ENCODE measurements around the gene TMEM69. TPM values are rescaled to one million over a fixed set of nuclear protein-coding genes. Genes with fewer than 3 reads are reported as not detected.
"Not testable (repeated sequence)": the region's sequence is repeated elsewhere in the genome, so short reads cannot be mapped to it uniquely, and the experiment has no call there.

The TMEM69 gene
- total and polyA plus RNA-seq, 10 of the 15 experiments (the other 5 are each of a cell fraction or from before 2014, with no cell fraction given): 44.6 to 162 (median 88.8) TPM

- DNase-seq (ENCODE audit: low read depth, low spot score); H2AFZ ChIP-seq (ENCODE audit: control insufficient read depth, low read depth, low read length); H3K4me3 ChIP-seq; BruUV-seq (replicated peaks); H4K20me1 ChIP-seq (ENCODE audit: control insufficient read depth, insufficient read depth); H3K27ac ChIP-seq (ENCODE audit: control insufficient read depth, insufficient read depth); POLR2A ChIA-PET; in situ Hi-C loops (cut with MboI); H3K4me2 ChIP-seq (ENCODE audit: control insufficient read depth, insufficient read depth); H3K4me1 ChIP-seq (ENCODE audit: control insufficient read depth, insufficient read depth, low read length); intact Hi-C loops (cut with micrococcal nuclease; ENCODE audit: unreplicated experiment); FAIRE-seq; SMC1A ChIA-PET (ENCODE audit: uncharacterized antibody, unreplicated experiment); RAD21 ChIA-PET (ENCODE audit: unreplicated experiment); H3K79me2 ChIP-seq (ENCODE audit: control insufficient read depth, insufficient read depth, low read length); H3K9ac ChIP-seq (ENCODE audit: control insufficient read depth, insufficient read depth, low read length); H3K9me3 ChIP-seq (replicated peaks; ENCODE audit: control insufficient read depth, insufficient read depth, low read length); H3K27me3 ChIP-seq (replicated peaks in 1 of 2; ENCODE audit: control insufficient read depth in 2 of 2, insufficient read depth in 2 of 2, low read length in 1 of 2); H3K36me3 ChIP-seq (ENCODE audit: control insufficient read depth in 2 of 2, insufficient read depth in 2 of 2, low read length in 1 of 2); ATAC-seq: not testable (repeated sequence)
- CTCF ChIA-PET: interaction anchor here (0.6 kb wide), 2 partner anchors 19 to 259 kb away, joined by 3 to 4 read pairs; no protein-coding TSS in a partner anchor
- WGBS (ENCODE audit: insufficient coverage, insufficient replicate concordance, low lambda C conversion rate, missing lambda C conversion rate): 91% methylated on average over 8 of the region's 8 CpGs
Measured at GRCh38 chr1:45717386-45717785, 29.4 kb downstream of the TMEM69 start.

- H3K9ac ChIP-seq (ENCODE audit: control insufficient read depth, insufficient read depth, low read length): no peak overlapping the region
- ChIA-PET CTCF (interaction anchor here (1.0 kb wide), 1 partner anchor 72 kb away, joined by 6 read pairs; no protein-coding TSS in a partner anchor), SMC1A (ENCODE audit: uncharacterized antibody, unreplicated experiment) (interaction anchor here (0.6 to 1.1 kb wide), 3 partner anchors 86 to 420 kb away, joined by 3 to 6 read pairs (median 3); no protein-coding TSS in a partner anchor), RAD21 (ENCODE audit: unreplicated experiment) (no interaction called here), POLR2A (interaction anchor here (0.6 kb wide), 1 partner anchor 72 kb away, joined by 3 read pairs; no protein-coding TSS in a partner anchor)
- no peaks in the 10 kb centered on the region for H3K9me3 ChIP-seq (replicated peaks; ENCODE audit: control insufficient read depth, insufficient read depth, low read length)
- intact Hi-C loops (cut with micrococcal nuclease; ENCODE audit: unreplicated experiment): no loop called here
- H3K79me2 ChIP-seq (ENCODE audit: control insufficient read depth, insufficient read depth, low read length): no peaks in the 10 kb centered on the region
- H3K4me1 ChIP-seq (ENCODE audit: control insufficient read depth, insufficient read depth, low read length): no peaks in the 10 kb centered on the region
- H4K20me1 ChIP-seq (ENCODE audit: control insufficient read depth, insufficient read depth): no peaks in the 10 kb centered on the region
- no peak overlapping the region for H3K4me3 ChIP-seq
- TF ChIP-seq NFYB (IDR thresholded peaks at IDR 0.05; ENCODE audit: insufficient read depth, low read depth, low read length): no peak
- BruUV-seq (replicated peaks): no TSS peak
- peaks cover 0 to 3% of the 10 kb centered on the region in 2 experiments; a peak in 1 of 4 replicates for H3K36me3 ChIP-seq (ENCODE audit: control insufficient read depth in 2 of 2, insufficient read depth in 2 of 2, low read length in 1 of 2)
- WGBS (ENCODE audit: insufficient coverage, insufficient replicate concordance, low lambda C conversion rate, missing lambda C conversion rate): 86% methylated on average over 1 of the region's 1 CpG
- no peak overlapping the region for H2AFZ ChIP-seq (ENCODE audit: control insufficient read depth, low read depth, low read length)
- H3K4me2 ChIP-seq (ENCODE audit: control insufficient read depth, insufficient read depth): no peak overlapping the region
- in situ Hi-C loops (cut with MboI): no loop called here
- no peak overlapping the region for H3K27ac ChIP-seq (ENCODE audit: control insufficient read depth, insufficient read depth)
- FAIRE-seq: no peak
- no peak for ATAC-seq
- DNase-seq (ENCODE audit: low read depth, low spot score): no peak
- no peaks in the 10 kb centered on the region for H3K27me3 ChIP-seq (replicated peaks in 1 of 2; ENCODE audit: control insufficient read depth in 2 of 2, insufficient read depth in 2 of 2, low read length in 1 of 2)
Measured at GRCh38 chr1:45718289-45718688, 30.3 kb downstream of the TMEM69 start.
